ENCODE measurements around the gene PDZD4. TPM values are rescaled to one million over a fixed set of nuclear protein-coding genes. Genes with fewer than 3 reads are reported as not detected.

The PDZD4 gene
- total RNA-seq, 1 experiment from 2014 or later, result 1.8 TPM

DNA sequence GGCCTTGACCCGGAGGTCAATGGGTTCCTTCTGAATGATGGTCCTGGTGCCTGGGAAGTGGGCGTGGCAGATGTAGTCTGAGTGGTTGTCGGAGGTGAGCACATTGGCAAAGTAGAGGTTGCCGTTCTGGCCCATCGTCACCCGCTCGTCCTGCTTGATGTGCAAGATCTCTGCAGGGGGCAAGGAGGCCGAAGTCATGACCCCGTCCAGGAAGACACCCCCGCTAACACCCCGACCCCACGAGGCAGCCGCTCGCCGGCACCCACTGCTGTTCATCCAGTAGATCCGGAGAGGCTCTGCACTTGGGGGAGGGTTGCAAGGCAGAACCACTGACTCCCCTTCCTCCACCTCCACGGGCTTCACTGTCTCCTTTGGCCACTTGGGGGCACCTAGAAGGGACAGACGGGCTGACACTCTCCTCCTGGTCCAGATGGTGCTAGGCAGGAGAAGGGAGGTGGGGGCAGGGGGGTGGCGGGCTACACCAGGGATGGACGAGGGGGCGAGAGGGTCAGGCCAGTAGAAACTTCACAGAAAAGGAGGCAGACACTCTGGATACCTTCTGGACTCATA is 40.5 kb upstream of the PDZD4 start:
- intact Hi-C loops (cut with micrococcal nuclease; ENCODE audit: unreplicated experiment), result no loop called here
- no peaks in the 10 kb centered on the region for H3K36me3 Mint-ChIP-seq (ENCODE audit: insufficient read depth, unreplicated experiment)
- ChIA-PET POLR2A (no interaction called here), CTCF (no interaction called here)
- no TSS peak for BruUV-seq (replicated peaks)
- Histone ChIP-seq H3K4me1 (no peaks in the 10 kb centered on the region), H3K9me3 (no peaks in the 10 kb centered on the region), H3K4me3 (ENCODE audit: low read depth, low read length) (no peak overlapping the region), H3K27me3 (replicated peaks; ENCODE audit: control insufficient read depth, insufficient read depth, low read length) (no peaks in the 10 kb centered on the region), H3K36me3 (ENCODE audit: control insufficient read depth, insufficient read depth, low read length) (no peaks in the 10 kb centered on the region)
- TF ChIP-seq, protein P1, sequence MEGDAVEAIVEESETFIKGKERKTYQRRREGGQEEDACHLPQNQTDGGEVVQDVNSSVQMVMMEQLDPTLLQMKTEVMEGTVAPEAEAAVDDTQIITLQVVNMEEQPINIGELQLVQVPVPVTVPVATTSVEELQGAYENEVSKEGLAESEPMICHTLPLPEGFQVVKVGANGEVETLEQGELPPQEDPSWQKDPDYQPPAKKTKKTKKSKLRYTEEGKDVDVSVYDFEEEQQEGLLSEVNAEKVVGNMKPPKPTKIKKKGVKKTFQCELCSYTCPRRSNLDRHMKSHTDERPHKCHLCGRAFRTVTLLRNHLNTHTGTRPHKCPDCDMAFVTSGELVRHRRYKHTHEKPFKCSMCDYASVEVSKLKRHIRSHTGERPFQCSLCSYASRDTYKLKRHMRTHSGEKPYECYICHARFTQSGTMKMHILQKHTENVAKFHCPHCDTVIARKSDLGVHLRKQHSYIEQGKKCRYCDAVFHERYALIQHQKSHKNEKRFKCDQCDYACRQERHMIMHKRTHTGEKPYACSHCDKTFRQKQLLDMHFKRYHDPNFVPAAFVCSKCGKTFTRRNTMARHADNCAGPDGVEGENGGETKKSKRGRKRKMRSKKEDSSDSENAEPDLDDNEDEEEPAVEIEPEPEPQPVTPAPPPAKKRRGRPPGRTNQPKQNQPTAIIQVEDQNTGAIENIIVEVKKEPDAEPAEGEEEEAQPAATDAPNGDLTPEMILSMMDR (IDR thresholded peaks at IDR 0.05; ENCODE audit: insufficient read depth in 1 of 2, low read depth in 1 of 2, low read length in 1 of 2, severe bottlenecking in 1 of 2, unreplicated experiment in 1 of 2), result no peak
- H3K27me3 Mint-ChIP-seq (ENCODE audit: insufficient read depth, unreplicated experiment), result peaks cover 4% of the 10 kb centered on the region
- no peak overlapping the region for H3K27ac Mint-ChIP-seq (ENCODE audit: unreplicated experiment)
- H3K9me3 Mint-ChIP-seq (ENCODE audit: unreplicated experiment), result no peaks in the 10 kb centered on the region
- no peak for DNase-seq
- no peak overlapping the region for H3K4me3 Mint-ChIP-seq (ENCODE audit: unreplicated experiment)
- no peaks in the 10 kb centered on the region for H3K4me1 Mint-ChIP-seq (ENCODE audit: low read depth, unreplicated experiment)

DNA sequence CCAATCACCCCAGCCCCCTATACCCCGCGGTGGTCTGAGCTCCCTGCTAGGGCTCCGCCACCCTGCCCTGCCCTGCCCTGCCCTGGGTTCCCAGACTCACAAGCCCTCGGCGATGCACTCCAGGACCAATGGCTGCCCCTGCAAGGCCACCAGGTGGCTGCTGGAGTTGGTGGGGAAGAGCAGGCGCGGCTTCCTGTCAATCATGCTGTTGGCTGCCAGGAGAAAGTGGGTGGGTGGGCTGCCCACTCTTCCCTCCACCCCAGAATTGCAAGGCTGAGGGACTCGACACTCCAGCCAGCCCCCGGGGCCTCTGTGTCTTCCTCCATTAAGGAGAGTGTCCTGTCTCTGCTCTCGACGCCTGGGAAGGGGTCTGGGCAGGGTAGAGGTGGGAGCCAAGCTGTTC is 39.9 kb upstream of the PDZD4 start:
- ChIA-PET POLR2A (no interaction called here), CTCF (no interaction called here)
- H3K9me3 ChIP-seq, result no peaks in the 10 kb centered on the region
- H3K36me3 ChIP-seq (ENCODE audit: control insufficient read depth, insufficient read depth, low read length), result no peaks in the 10 kb centered on the region
- intact Hi-C loops (cut with micrococcal nuclease; ENCODE audit: unreplicated experiment), result no loop called here
- Mint-ChIP-seq H3K27me3 (ENCODE audit: insufficient read depth, unreplicated experiment) (peaks cover 4% of the 10 kb centered on the region), H3K4me3 (ENCODE audit: unreplicated experiment) (no peak overlapping the region), H3K9me3 (ENCODE audit: unreplicated experiment) (no peaks in the 10 kb centered on the region), H3K4me1 (ENCODE audit: low read depth, unreplicated experiment) (no peaks in the 10 kb centered on the region), H3K27ac (ENCODE audit: unreplicated experiment) (no peak overlapping the region), H3K36me3 (ENCODE audit: insufficient read depth, unreplicated experiment) (no peaks in the 10 kb centered on the region)
- H3K27me3 ChIP-seq (replicated peaks; ENCODE audit: control insufficient read depth, insufficient read depth, low read length), result no peaks in the 10 kb centered on the region
- no TSS peak for BruUV-seq (replicated peaks)
- DNase-seq, result no peak
- no peaks in the 10 kb centered on the region for H3K4me1 ChIP-seq
- no peak overlapping the region for H3K4me3 ChIP-seq (ENCODE audit: low read depth, low read length)
- TF ChIP-seq, protein P1 (IDR thresholded peaks at IDR 0.05; ENCODE audit: insufficient read depth in 1 of 2, low read depth in 1 of 2, low read length in 1 of 2, severe bottlenecking in 1 of 2, unreplicated experiment in 1 of 2), result no peak

DNA sequence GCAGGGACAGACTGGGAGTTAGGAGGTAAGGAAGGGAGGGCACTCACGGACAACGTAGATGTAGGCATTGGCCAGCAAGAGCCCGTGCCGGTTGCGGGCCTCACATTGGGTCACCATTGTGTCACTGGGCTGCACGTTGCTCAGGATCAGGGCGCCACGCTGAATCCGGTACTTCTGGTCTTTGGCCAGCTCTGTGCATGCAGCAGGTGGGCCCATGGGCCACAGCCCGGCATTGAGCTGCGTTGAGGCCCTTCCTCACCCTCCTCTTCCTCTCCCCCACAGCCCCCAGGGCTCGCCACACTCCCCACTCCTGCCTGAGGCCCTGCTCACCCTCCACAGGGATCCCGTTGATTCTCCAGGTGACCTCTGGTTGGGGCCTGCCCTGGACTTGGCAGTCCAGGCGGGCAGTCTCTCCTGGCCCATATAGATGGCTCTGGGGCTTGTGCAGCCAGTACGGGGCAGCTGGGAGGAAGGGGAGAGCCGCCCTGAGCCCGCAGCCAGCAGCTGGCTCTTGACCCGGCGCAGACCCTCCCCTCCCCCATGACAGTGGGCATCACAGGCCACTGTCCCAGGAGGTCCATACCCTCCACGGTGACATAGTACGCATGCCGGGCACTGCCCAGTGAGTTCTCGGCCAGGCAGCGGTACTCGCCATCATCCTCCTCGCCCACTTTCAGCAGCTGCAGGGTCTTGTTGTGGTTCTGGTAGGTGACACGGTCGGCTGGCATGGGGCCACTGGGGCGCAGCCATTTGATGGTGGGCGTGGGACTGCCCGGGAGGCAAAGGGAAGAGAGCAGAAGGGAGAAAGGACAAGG is 39.3 kb upstream of the PDZD4 start:
- intact Hi-C loops (cut with micrococcal nuclease; ENCODE audit: unreplicated experiment), result no loop called here
- Mint-ChIP-seq H3K36me3 (ENCODE audit: insufficient read depth, unreplicated experiment) (no peaks in the 10 kb centered on the region), H3K27ac (ENCODE audit: unreplicated experiment) (no peak overlapping the region), H3K9me3 (ENCODE audit: unreplicated experiment) (no peaks in the 10 kb centered on the region), H3K4me3 (ENCODE audit: unreplicated experiment) (no peak overlapping the region), H3K4me1 (ENCODE audit: low read depth, unreplicated experiment) (no peaks in the 10 kb centered on the region), H3K27me3 (ENCODE audit: insufficient read depth, unreplicated experiment) (peaks cover 4% of the 10 kb centered on the region)
- Histone ChIP-seq H3K36me3 (ENCODE audit: control insufficient read depth, insufficient read depth, low read length) (no peaks in the 10 kb centered on the region), H3K9me3 (no peaks in the 10 kb centered on the region), H3K4me3 (ENCODE audit: low read depth, low read length) (no peak overlapping the region), H3K4me1 (no peaks in the 10 kb centered on the region), H3K27me3 (replicated peaks; ENCODE audit: control insufficient read depth, insufficient read depth, low read length) (no peaks in the 10 kb centered on the region)
- POLR2A ChIA-PET, result no interaction called here
- CTCF ChIA-PET, result no interaction called here
- TF ChIP-seq, protein P1 (IDR thresholded peaks at IDR 0.05; ENCODE audit: insufficient read depth in 1 of 2, low read depth in 1 of 2, low read length in 1 of 2, severe bottlenecking in 1 of 2, unreplicated experiment in 1 of 2), result no peak
- DNase-seq, result no peak
- no TSS peak for BruUV-seq (replicated peaks)

All from Caco-2 (cell line).